ENCODE results near the gene IDH3B. TPM values are rescaled to one million over a fixed set of nuclear protein-coding genes. Genes with fewer than 3 reads are reported as not detected.
"Not testable (repeated sequence)": the region's sequence is repeated elsewhere in the genome, so short reads cannot be mapped to it uniquely, and the experiment has no call there.

IDH3B gene
- total and polyA plus RNA-seq, 2 of the 8 experiments (the other 6 are each of a cell fraction or from before 2014, with no cell fraction given) = 110 to 167 TPM

- no peak for TF ChIP-seq JUN (IDR thresholded peaks at IDR 0.05; ENCODE audit: low read depth, low read length)
- no peak for TF ChIP-seq CHD2 (IDR thresholded peaks at IDR 0.05; ENCODE audit: low read length)
- TF ChIP-seq E2F6 (IDR thresholded peaks at IDR 0.05) = no peak
- TF ChIP-seq ZNF274 (IDR thresholded peaks at IDR 0.05; ENCODE audit: borderline replicate concordance, extremely low read depth, low read length) = no peak
- no peak for TF ChIP-seq KDM4A (IDR thresholded peaks at IDR 0.05; ENCODE audit: low read depth, low read length, severe bottlenecking)
- TF ChIP-seq JUND (IDR thresholded peaks at IDR 0.05; ENCODE audit: low read length) = no peak
Measured at GRCh38 chr20:2687514-2687913, 23.5 kb upstream of the IDH3B start (continued).

GRCh38 chr20:2684817-2685216 lies 20.8 kb upstream of the IDH3B start:
- H3K23ac ChIP-seq (ENCODE audit: insufficient read length); H2BK120ac ChIP-seq (replicated peaks; ENCODE audit: low read depth, low read length); DNase-seq (ENCODE audit: low read depth in 1 of 2, low spot score in 2 of 2); H3K18ac ChIP-seq (ENCODE audit: extremely low read depth, low read length); H2BK5ac ChIP-seq (ENCODE audit: low read depth, low read length); H3K9ac ChIP-seq (replicated peaks in 1 of 4; ENCODE audit: extremely low read depth in 1 of 4, low read depth in 3 of 4, low read length in 3 of 4); H3K27ac ChIP-seq (ENCODE audit: low read depth, low read length); H2AFZ ChIP-seq (ENCODE audit: low read length); H3K56ac ChIP-seq (replicated peaks; ENCODE audit: insufficient read length, low read depth, low read length); H3K79me1 ChIP-seq (ENCODE audit: low read depth, low read length); H4K20me1 ChIP-seq (replicated peaks in 1 of 2; ENCODE audit: control insufficient read depth in 1 of 2, insufficient read depth in 2 of 2, low read length in 2 of 2); H4K8ac ChIP-seq (ENCODE audit: extremely low read depth, insufficient read depth, low read length); H3K23me2 ChIP-seq (ENCODE audit: low read depth, low read length); H2BK15ac ChIP-seq (ENCODE audit: low read length); H3K9me3 ChIP-seq (ENCODE audit: insufficient read depth in 2 of 2, low read depth in 1 of 2, low read length in 1 of 2); H3K79me2 ChIP-seq (ENCODE audit: control insufficient read depth in 1 of 2, insufficient read depth in 2 of 2, low read length in 2 of 2); H2BK12ac ChIP-seq (ENCODE audit: low read depth, low read length); FAIRE-seq; H3K4ac ChIP-seq (replicated peaks; ENCODE audit: insufficient read length, low read depth, low read length); H3K4me2 ChIP-seq (ENCODE audit: insufficient read depth in 1 of 2, low read depth in 2 of 2, low read length in 2 of 2); H3K14ac ChIP-seq (ENCODE audit: insufficient read length); H3K36me3 ChIP-seq (ENCODE audit: control insufficient read depth in 2 of 4, insufficient read depth in 4 of 4, low read length in 3 of 4); H2BK20ac ChIP-seq (ENCODE audit: low read length); H2AK5ac ChIP-seq (ENCODE audit: low read depth, low read length); H4K91ac ChIP-seq (replicated peaks; ENCODE audit: insufficient read length, low read length); H3K4me3 ChIP-seq (ENCODE audit: extremely low read depth in 1 of 4, insufficient read depth in 2 of 4, low read depth in 3 of 4, low read length in 4 of 4); H4K5ac ChIP-seq (ENCODE audit: insufficient read length, low read depth, low read length); H3K4me1 ChIP-seq (replicated peaks in 1 of 4; ENCODE audit: control insufficient read depth in 3 of 4, insufficient read depth in 4 of 4, low read length in 3 of 4): not testable (repeated sequence)
- peaks cover 5 to 18% (median 17%) of the 10 kb centered on the region in 4 experiments for H3K27me3 ChIP-seq (replicated peaks in 1 of 4; ENCODE audit: control insufficient read depth in 3 of 4, extremely low read depth in 1 of 4, insufficient read depth in 3 of 4, low read length in 3 of 4)
- ChIA-PET CTCF (ENCODE audit: partially characterized antibody) (interaction anchor here (0.5 to 8.6 kb wide), 7 partner anchors 11 to 104 kb away, joined by 3 to 133 read pairs (median 7); no protein-coding TSS in a partner anchor), POLR2A (ENCODE audit: partially characterized antibody) (interaction anchor here (1.4 to 1.5 kb wide), 3 partner anchors 30 to 57 kb away, joined by 3 to 4 read pairs (median 4); partner anchors contain the start of gene NOP56)
- WGBS, 2 experiments (ENCODE audit: extremely low coverage in 1 of 2, insufficient coverage in 1 of 2, insufficient read length in 1 of 2, insufficient replicate concordance in 2 of 2, low coverage in 1 of 2, low lambda C conversion rate in 2 of 2, missing lambda C conversion rate in 1 of 2) = 88% methylated on average over 3 of the region's 4 CpGs; no CpG with 5 or more reads in 1 of the 2 experiments

Measured in H1 (cell line).